Trophoblast cell (in vitro differentiated cells and primary cell): ENCODE results near the gene ZDHHC14.

Experiments
- DNase-seq, 2 donors: peaks; one replicate each; pipeline ENCODE4 v3.0.0-alpha.2; 2016
- H2AFZ ChIP-seq: 2 replicates; pipeline ENCODE4 v1.6.1; 2013; ENCODE audit warnings: low read length, moderate library complexity, mild to moderate bottlenecking; ENCODE audit not compliant: insufficient read depth, poor library complexity
- H2AK5ac ChIP-seq: 2 replicates; pipeline ENCODE4 v1.6.1; 2013; ENCODE audit warnings: mild to moderate bottlenecking, low read length
- H2BK120ac ChIP-seq: 2 replicates; pipeline ENCODE4 v1.6.1; 2013; ENCODE audit warnings: low read length, mild to moderate bottlenecking, moderate library complexity; ENCODE audit not compliant: insufficient read depth, poor library complexity
- H2BK12ac ChIP-seq: 2 replicates; pipeline ENCODE4 v1.6.1; 2013; ENCODE audit warnings: mild to moderate bottlenecking, low read length, moderate library complexity
- H2BK5ac ChIP-seq: 2 replicates; pipeline ENCODE4 v1.6.1; 2013; ENCODE audit warnings: low read length, low read depth, moderate library complexity, mild to moderate bottlenecking; ENCODE audit not compliant: poor library complexity
- H3K14ac ChIP-seq: 2 replicates; pipeline ENCODE4 v1.6.1; 2013; ENCODE audit warnings: mild to moderate bottlenecking, low read length
- H3K18ac ChIP-seq: 2 replicates; pipeline ENCODE4 v1.6.1; 2013; ENCODE audit warnings: mild to moderate bottlenecking, low read length
- H3K23ac ChIP-seq: 2 replicates; pipeline ENCODE4 v1.6.1; 2013; ENCODE audit warnings: low read length
- H3K27ac ChIP-seq: 2 replicates; pipeline ENCODE4 v1.5.1; 2013; ENCODE audit warnings: low read depth, mild to moderate bottlenecking, inconsistent platforms, low read length, moderate library complexity
- H3K27me3 ChIP-seq: 2 replicates; pipeline ENCODE4 v1.6.1; 2013; ENCODE audit warnings: inconsistent platforms, mild to moderate bottlenecking, low read length, moderate library complexity; ENCODE audit not compliant: insufficient read depth
- H3K36me3 ChIP-seq, 2 experiments: 1 replicate in 1 of 2; 2 replicates in 1 of 2; pipeline ENCODE4 v1.6.1; 2013; ENCODE audit warnings: low read length in 2 of 2, mild to moderate bottlenecking in 2 of 2, moderate library complexity in 1 of 2; ENCODE audit not compliant: insufficient read depth in 2 of 2, control insufficient read depth in 1 of 2
- H3K4ac ChIP-seq: 2 replicates; pipeline ENCODE4 v1.6.1; 2013; ENCODE audit warnings: low read depth, mild to moderate bottlenecking, low read length, moderate library complexity
- H3K4me1 ChIP-seq, 2 experiments: 1 replicate in 1 of 2; 2 replicates in 1 of 2; pipeline ENCODE4 v1.6.1; 2013; ENCODE audit warnings: low read length in 2 of 2, mild to moderate bottlenecking in 2 of 2, moderate library complexity in 1 of 2; ENCODE audit not compliant: insufficient read depth in 2 of 2, control insufficient read depth in 1 of 2
- H3K4me2 ChIP-seq: 2 replicates; pipeline ENCODE4 v1.6.1; 2013; ENCODE audit warnings: inconsistent platforms, mild to moderate bottlenecking, low read length, moderate library complexity
- H3K4me3 ChIP-seq: 2 replicates; pipeline ENCODE4 v1.5.1; 2013; ENCODE audit warnings: mild to moderate bottlenecking, low read depth, low read length, inconsistent platforms
- H3K79me1 ChIP-seq: one replicate; pipeline ENCODE4 v1.6.1; 2013; ENCODE audit warnings: low read length
- H3K79me2 ChIP-seq: 2 replicates; pipeline ENCODE4 v1.6.1; 2013; ENCODE audit warnings: low read length, mild to moderate bottlenecking; ENCODE audit not compliant: control insufficient read depth, insufficient read depth, poor library complexity
- H3K9ac ChIP-seq: 2 replicates; pipeline ENCODE4 v1.6.1; 2013; ENCODE audit warnings: mild to moderate bottlenecking, low read length
- H3K9me3 ChIP-seq: 2 replicates; pipeline ENCODE4 v1.6.1; 2013; ENCODE audit warnings: low read depth, mild to moderate bottlenecking, control low read depth, inconsistent platforms, low read length; ENCODE audit not compliant: insufficient read depth
- H4K12ac ChIP-seq: 2 replicates; pipeline ENCODE4 v1.6.1; 2013; ENCODE audit warnings: low read depth, mild to moderate bottlenecking, low read length, moderate library complexity
- H4K8ac ChIP-seq: 2 replicates; pipeline ENCODE4 v1.6.1; 2013; ENCODE audit warnings: low read depth, mild to moderate bottlenecking, low read length, moderate library complexity
- H4K91ac ChIP-seq: one replicate; pipeline ENCODE4 v1.6.1; 2013; ENCODE audit warnings: low read depth, mild to moderate bottlenecking, low read length, moderate library complexity
- WGBS: extraction: QIAGEN DNeasy Blood & Tissue Kit; methylation state at CpG from one replicate; pipeline ENCODE4 v1.1.7; 2013; ENCODE audit warnings: missing lambda C conversion rate; ENCODE audit not compliant: insufficient read length, insufficient coverage; ENCODE audit errors: extremely low coverage; 5-methylcytosine and 5-hydroxymethylcytosine counted together

The ZDHHC14 gene

DNA sequence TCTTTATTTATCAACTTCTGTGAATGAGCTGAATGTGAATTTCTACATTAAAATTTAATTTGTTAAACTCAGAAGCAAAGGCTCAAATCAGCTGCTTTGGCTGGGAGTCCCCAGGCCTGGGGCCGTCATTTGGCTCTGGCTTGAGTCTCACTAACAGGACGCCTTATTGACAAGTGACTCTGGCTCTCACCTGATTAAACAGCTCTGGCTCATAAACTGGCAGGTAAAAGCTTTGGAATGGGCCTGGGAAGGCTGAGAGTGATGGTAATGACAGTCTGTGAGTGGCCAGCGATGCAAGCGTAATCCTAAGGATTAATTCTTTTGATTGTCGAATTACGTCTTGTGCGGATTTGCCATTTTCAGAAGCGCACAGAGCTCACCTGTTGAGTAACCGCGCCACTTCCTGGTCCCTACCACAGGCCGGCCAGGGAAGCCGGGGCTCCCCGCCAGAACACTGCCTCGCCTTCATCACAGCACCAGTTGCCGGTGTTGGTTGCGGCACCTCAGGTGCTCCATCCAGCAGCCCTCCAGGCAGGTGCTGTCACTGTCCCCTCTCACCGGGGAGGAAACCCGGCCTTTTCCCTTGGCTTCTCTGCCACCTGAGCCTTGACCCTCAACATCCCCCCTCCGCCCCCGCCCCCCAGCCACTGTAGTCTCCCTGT, 110.7 kb downstream of the ZDHHC14 start:
- H3K27me3 ChIP-seq: no peaks in the 10 kb centered on the region
- WGBS: no CpG with 5 or more reads among the region's 20 CpGs
- no peaks in the 10 kb centered on the region for H3K79me2 ChIP-seq

DNA sequence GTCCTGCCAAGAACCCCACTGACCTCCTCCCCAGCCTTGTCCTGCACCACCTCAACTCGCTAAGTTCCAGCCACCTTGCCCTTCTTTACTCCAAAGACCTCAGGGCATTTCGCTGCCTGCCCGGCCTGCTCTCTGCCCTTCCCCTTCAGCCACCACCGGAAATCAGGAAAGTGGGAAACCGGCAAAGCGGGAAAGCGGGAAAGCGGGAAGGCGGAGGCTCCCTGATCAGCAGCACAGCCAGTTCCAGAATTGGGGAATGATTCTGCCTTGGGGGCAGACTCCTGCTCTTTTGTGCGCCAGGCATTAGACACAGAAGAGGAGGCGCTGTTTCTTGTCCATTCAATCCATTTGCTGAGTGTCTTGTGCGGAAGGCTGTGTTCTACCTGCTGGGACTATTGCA, 111.3 kb downstream of the ZDHHC14 start:
- WGBS: no CpG with 5 or more reads among the region's 12 CpGs
- Histone ChIP-seq H3K9ac (no peak overlapping the region), H3K9me3 (peaks cover 2% of the 10 kb centered on the region)

More for the DNA sequence above, 110.7 kb downstream of the ZDHHC14 start:
- Histone ChIP-seq H3K9me3 (peaks cover 2% of the 10 kb centered on the region), H3K4me2 (no peak overlapping the region), H2AK5ac (no peak overlapping the region), H3K18ac (no peak overlapping the region), H2BK5ac (no peak overlapping the region), H3K4me3 (no peak overlapping the region), H3K4me1 (peaks cover 4 to 8% of the 10 kb centered on the region in 2 experiments), H4K8ac (no peak overlapping the region), H3K9ac (no peak overlapping the region), H2AFZ (no peak overlapping the region), H2BK120ac (no peak overlapping the region), H3K14ac (no peak overlapping the region), H3K4ac (no peak overlapping the region), H4K91ac (no peak overlapping the region), H3K27ac (no peak overlapping the region), H3K36me3 (no peaks in the 10 kb centered on the region), H4K12ac (no peak overlapping the region), H3K23ac (no peak overlapping the region), H2BK12ac (no peak overlapping the region), H3K79me1 (no peaks in the 10 kb centered on the region)
- no peak for DNase-seq

DNA sequence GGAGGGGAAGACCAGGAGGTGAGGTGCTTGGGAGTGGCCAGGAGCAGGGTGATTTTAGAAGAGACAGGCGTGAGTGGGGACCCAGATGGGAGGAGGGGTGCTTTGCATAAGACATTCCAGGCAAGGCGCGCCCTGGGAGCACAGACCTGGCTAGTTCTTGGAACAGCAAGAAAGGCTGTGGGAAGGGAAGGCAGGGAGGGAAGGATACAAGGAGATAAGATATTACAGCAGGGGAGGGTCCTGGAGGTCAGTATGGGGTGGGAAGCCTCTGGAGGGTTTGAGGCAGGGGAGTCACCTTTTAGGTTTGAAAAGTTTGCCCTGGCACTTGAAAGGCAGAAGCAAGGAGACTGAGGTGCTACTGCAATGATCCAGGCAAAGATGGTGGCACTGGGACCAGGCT, 111.8 kb downstream of the ZDHHC14 start:
- H3K4me2 ChIP-seq: no peak overlapping the region
- no peak overlapping the region for H3K4ac ChIP-seq
- no peak overlapping the region for H2BK5ac ChIP-seq
- H2BK120ac ChIP-seq: no peak overlapping the region
- no peak overlapping the region for H3K9ac ChIP-seq
- no peak overlapping the region for H4K12ac ChIP-seq
- peaks cover 2% of the 10 kb centered on the region for H3K9me3 ChIP-seq
- DNase-seq: no peak
- no peak overlapping the region for H3K14ac ChIP-seq
- H3K27ac ChIP-seq: no peak overlapping the region
- no peak overlapping the region for H3K18ac ChIP-seq
- no peak overlapping the region for H3K23ac ChIP-seq
- no peak overlapping the region for H2BK12ac ChIP-seq
- H2AK5ac ChIP-seq: no peak overlapping the region
- no peak overlapping the region for H4K8ac ChIP-seq
- no CpG with 5 or more reads among the region's 3 CpGs for WGBS
- H3K79me1 ChIP-seq: no peaks in the 10 kb centered on the region
- H2AFZ ChIP-seq: no peak overlapping the region
- no peaks in the 10 kb centered on the region for H3K79me2 ChIP-seq
- H4K91ac ChIP-seq: no peak overlapping the region
- no peaks in the 10 kb centered on the region for H3K27me3 ChIP-seq
- no peak overlapping the region for H3K4me3 ChIP-seq
- no peaks in the 10 kb centered on the region for H3K36me3 ChIP-seq
- H3K4me1 ChIP-seq: peaks cover 4 to 5% of the 10 kb centered on the region in 2 experiments

More for the DNA sequence above, 111.3 kb downstream of the ZDHHC14 start:
- H3K23ac ChIP-seq: no peak overlapping the region
- no peak overlapping the region for H4K12ac ChIP-seq
- no peak overlapping the region for H3K4me2 ChIP-seq
- no peaks in the 10 kb centered on the region for H3K36me3 ChIP-seq
- H3K4me3 ChIP-seq: no peak overlapping the region
- H3K79me1 ChIP-seq: no peaks in the 10 kb centered on the region
- DNase-seq: no peak
- H3K14ac ChIP-seq: no peak overlapping the region
- H3K18ac ChIP-seq: no peak overlapping the region
- H2BK5ac ChIP-seq: no peak overlapping the region
- H2BK120ac ChIP-seq: no peak overlapping the region
- H3K4me1 ChIP-seq: peaks cover 4 to 8% of the 10 kb centered on the region in 2 experiments
- no peak overlapping the region for H2AK5ac ChIP-seq
- H2BK12ac ChIP-seq: no peak overlapping the region
- H2AFZ ChIP-seq: no peak overlapping the region
- no peak overlapping the region for H3K27ac ChIP-seq
- H3K27me3 ChIP-seq: no peaks in the 10 kb centered on the region
- no peak overlapping the region for H4K91ac ChIP-seq
- H3K4ac ChIP-seq: no peak overlapping the region
- no peaks in the 10 kb centered on the region for H3K79me2 ChIP-seq
- no peak overlapping the region for H4K8ac ChIP-seq

DNA sequence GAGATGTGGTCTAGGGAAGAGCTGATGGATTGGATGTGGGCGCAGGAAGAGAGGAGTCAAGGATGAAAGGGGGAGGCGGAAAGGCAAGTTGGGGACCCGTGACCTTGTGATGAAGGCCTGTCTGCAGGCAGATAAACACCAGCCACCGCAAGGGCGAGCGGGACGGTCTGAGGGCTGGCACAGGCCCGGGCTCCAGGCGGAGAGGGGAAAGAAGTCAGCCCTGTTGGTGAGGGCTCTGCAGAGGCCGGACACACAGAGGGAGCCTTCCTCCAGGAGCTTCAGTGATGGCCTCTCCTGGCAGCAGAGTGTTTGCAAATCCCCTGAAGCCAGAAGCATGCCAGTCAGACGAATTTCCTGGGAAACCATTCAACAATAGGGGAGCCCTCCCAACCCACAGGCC, 112.2 kb downstream of the ZDHHC14 start:
- WGBS: no CpG with 5 or more reads among the region's 11 CpGs
- H2BK12ac ChIP-seq: no peak overlapping the region
- no peak overlapping the region for H3K27ac ChIP-seq
- no peak overlapping the region for H3K18ac ChIP-seq
- peaks cover 3 to 4% of the 10 kb centered on the region in 2 experiments for H3K4me1 ChIP-seq
- no peak overlapping the region for H3K14ac ChIP-seq
- H2AK5ac ChIP-seq: no peak overlapping the region
- no peak overlapping the region for H3K23ac ChIP-seq
- H3K4ac ChIP-seq: no peak overlapping the region
- no peaks in the 10 kb centered on the region for H3K27me3 ChIP-seq
- H4K8ac ChIP-seq: no peak overlapping the region
- no peak overlapping the region for H4K91ac ChIP-seq
- H3K9ac ChIP-seq: no peak overlapping the region
- H3K79me2 ChIP-seq: no peaks in the 10 kb centered on the region
- H3K79me1 ChIP-seq: no peaks in the 10 kb centered on the region
- no peak overlapping the region for H2BK5ac ChIP-seq
- H3K36me3 ChIP-seq: no peaks in the 10 kb centered on the region
- no peak overlapping the region for H2AFZ ChIP-seq
- no peak overlapping the region for H2BK120ac ChIP-seq
- no peak overlapping the region for H3K4me2 ChIP-seq
- no peak overlapping the region for H4K12ac ChIP-seq
- DNase-seq: no peak
- no peak overlapping the region for H3K4me3 ChIP-seq
- peaks cover 2% of the 10 kb centered on the region for H3K9me3 ChIP-seq
